AG04449 (cell line): ENCODE measurements around the gene SLC17A8.

Source experiments
- CTCF ChIA-PET: fragments of 350-600 bp; formaldehyde crosslinking; extraction: SDS; loops from one replicate; lab custom pipeline; 2021; ENCODE audit warnings: antibody characterized with exemption; lab: Yijun Ruan, JAX
- POLR2A ChIA-PET: fragments of 400-600, 350-600 bp; formaldehyde crosslinking; extraction: SDS; loops from one replicate; lab custom pipeline; 2020; ENCODE audit warnings: antibody characterized with exemption, inconsistent platforms; lab: Yijun Ruan, JAX
- DNase-seq: peaks from one replicate; pipeline ENCODE4 v3.0.0-alpha.2; 2010; ENCODE audit warnings: low read depth, low spot score
- H3K4me3 ChIP-seq: 2 replicates; pipeline ENCODE4 v1.5.1; 2011; ENCODE audit warnings: low read depth, mild to moderate bottlenecking, control low read depth, low read length
- CTCF ChIP-seq: IDR thresholded peaks from one replicate; pipeline ENCODE4 v1.5.1; 2011; ENCODE audit warnings: mild to moderate bottlenecking, moderate library complexity, low read length, control low read depth, inconsistent platforms; ENCODE audit not compliant: insufficient read depth; ENCODE audit errors: missing control alignments

The SLC17A8 gene

GRCh38 chr12:100402763-100403162, 45.9 kb downstream of the SLC17A8 start:
- DNase-seq, result no peak
- CTCF ChIA-PET, result interaction anchor here (4.0 kb wide), 1 partner anchor 169 kb away, joined by 48 read pairs; no protein-coding TSS in a partner anchor
- no peak overlapping the region for H3K4me3 ChIP-seq
- POLR2A ChIA-PET, result no interaction called here
- no peak for TF ChIP-seq CTCF

DNA sequence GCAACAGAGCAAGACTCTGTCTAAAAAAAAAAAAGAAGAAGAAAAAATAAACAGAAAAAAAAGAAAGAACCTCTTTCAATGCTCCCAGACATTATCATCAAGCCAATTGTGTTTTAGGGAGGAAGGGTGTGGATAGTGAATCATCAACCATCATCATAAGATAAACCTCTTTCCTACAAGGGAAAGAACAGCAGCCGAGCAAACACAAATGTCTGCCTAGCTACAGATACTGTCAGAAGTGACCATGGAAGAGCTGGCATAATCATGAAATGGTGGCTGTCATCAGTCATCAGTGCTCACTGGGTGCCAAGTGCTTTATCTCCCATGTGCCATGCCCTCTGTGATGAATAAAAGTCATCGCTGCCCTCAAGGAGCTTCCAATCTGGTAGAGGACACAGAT, 46.6 kb downstream of the SLC17A8 start:
- POLR2A ChIA-PET, result no interaction called here
- CTCF ChIA-PET, result interaction anchor here (4.0 kb wide), 1 partner anchor 170 kb away, joined by 48 read pairs; no protein-coding TSS in a partner anchor
- no peak for DNase-seq
- no peak for TF ChIP-seq CTCF
- no peak overlapping the region for H3K4me3 ChIP-seq

- peak; percentile 49 for TF ChIP-seq CTCF
- ChIA-PET POLR2A (no interaction called here), CTCF (interaction anchor here (0.6 to 4.0 kb wide), 20 partner anchors 9 to 171 kb away, joined by 3 to 48 read pairs (median 4); partner anchors contain the start of genes DEPDC4 and SCYL2)
- no peak overlapping the region for H3K4me3 ChIP-seq
- DNase-seq, result no peak
Observed at GRCh38 chr12:100404769-100405407, 48.0 kb downstream of the SLC17A8 start.

DNA sequence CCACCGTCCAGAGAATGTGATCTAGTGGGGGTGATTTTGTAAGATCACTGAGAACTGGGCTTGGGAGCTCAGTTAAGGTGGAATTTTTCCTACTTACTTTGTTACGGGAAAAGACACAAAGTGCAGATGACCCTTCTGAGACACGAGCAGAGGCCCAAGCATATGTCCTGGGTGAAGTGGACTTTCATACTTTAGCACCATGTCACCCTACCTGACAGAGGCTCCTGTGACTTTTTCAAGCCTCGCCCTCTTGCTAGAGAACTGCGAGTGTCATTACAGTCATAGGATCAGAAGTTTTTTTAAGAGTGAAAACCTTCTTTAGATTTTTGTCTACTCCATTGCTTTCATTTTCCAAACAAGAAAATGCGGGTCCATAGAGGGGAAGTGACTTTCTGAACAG, 56.1 kb downstream of the SLC17A8 start:
- ChIA-PET CTCF (interaction anchor here (3.5 kb wide), 1 partner anchor 8 kb away, joined by 20 read pairs; no protein-coding TSS in a partner anchor), POLR2A (no interaction called here)
- H3K4me3 ChIP-seq, result no peak overlapping the region
- no peak for DNase-seq
- TF ChIP-seq CTCF, result no peak

GRCh38 chr12:100414739-100415138, 57.9 kb downstream of the SLC17A8 start:
- H3K4me3 ChIP-seq, result no peak overlapping the region
- no peak for TF ChIP-seq CTCF
- POLR2A ChIA-PET, result no interaction called here
- CTCF ChIA-PET, result interaction anchor here (3.5 kb wide), 1 partner anchor 10 kb away, joined by 20 read pairs; no protein-coding TSS in a partner anchor
- no peak for DNase-seq

- ChIA-PET POLR2A (no interaction called here), CTCF (no interaction called here)
- DNase-seq, result no peak
- no peak overlapping the region for H3K4me3 ChIP-seq
- no peak for TF ChIP-seq CTCF
Observed at GRCh38 chr12:100422646-100423045, 65.8 kb downstream of the SLC17A8 start.
